ENCODE measurements around the gene UGT1A10. TPM values are rescaled to one million over a fixed set of nuclear protein-coding genes. Genes with fewer than 3 reads are reported as not detected.

UGT1A10 gene
- total RNA-seq, 1 experiment from 2014 or later, result not detected

- TF ChIP-seq CTCF (conservative IDR thresholded peaks at IDR 0.05), result no peak
- H3K36me3 Mint-ChIP-seq (ENCODE audit: insufficient read depth in 1 of 3, low read depth in 3 of 3), result no peaks in the 10 kb centered on the region
- Histone ChIP-seq H3K56ac (ENCODE audit: insufficient read length, low read depth, low read length) (no peak overlapping the region), H3K4me2 (ENCODE audit: insufficient read depth, insufficient read length, low read length) (no peak overlapping the region), H2BK12ac (ENCODE audit: insufficient read length, low read depth, low read length) (no peak overlapping the region), H3K23ac (ENCODE audit: insufficient read length, low read depth, low read length) (no peak overlapping the region), H2BK15ac (ENCODE audit: low read depth, low read length) (no peak overlapping the region), H2BK20ac (ENCODE audit: low read depth, low read length, poor library complexity, severe bottlenecking) (no peak overlapping the region), H3K9ac (ENCODE audit: extremely low read depth, insufficient read length, low read length) (no peak overlapping the region), H2AFZ (ENCODE audit: low read length) (no peak overlapping the region), H4K20me1 (ENCODE audit: control insufficient read depth, insufficient read depth, insufficient read length) (no peaks in the 10 kb centered on the region), H3K4me1 (ENCODE audit: insufficient read depth, low read length) (no peaks in the 10 kb centered on the region), H3K4ac (ENCODE audit: low read depth, low read length) (no peak overlapping the region), H3K14ac (ENCODE audit: insufficient read depth, low read length) (no peak overlapping the region), H2AK5ac (ENCODE audit: insufficient read length, low read length) (no peak overlapping the region), H2BK120ac (ENCODE audit: low read depth, low read length, poor library complexity, severe bottlenecking) (no peak overlapping the region), H4K8ac (replicated peaks; ENCODE audit: insufficient read length, low read depth, low read length) (no peak overlapping the region), H3K79me2 (ENCODE audit: insufficient read depth, low read length) (no peaks in the 10 kb centered on the region), H3K27me3 (ENCODE audit: insufficient read depth, low read length) (no peaks in the 10 kb centered on the region), H3K18ac (ENCODE audit: insufficient read length, low read depth, low read length) (no peak overlapping the region), H2BK5ac (ENCODE audit: insufficient read length, low read length) (no peak overlapping the region), H3K27ac (ENCODE audit: insufficient read length, low read depth, low read length) (no peak overlapping the region), H3K23me2 (ENCODE audit: insufficient read length, low read depth, low read length, poor library complexity, severe bottlenecking) (no peaks in the 10 kb centered on the region), H4K91ac (ENCODE audit: insufficient read length, low read depth, low read length) (no peak overlapping the region), H3K79me1 (ENCODE audit: insufficient read depth, low read depth, low read length, poor library complexity, severe bottlenecking) (no peaks in the 10 kb centered on the region), H3K9me3 (ENCODE audit: control insufficient read depth, low read depth, low read length) (no peaks in the 10 kb centered on the region), H3T11ph (ENCODE audit: low read length) (no peak overlapping the region), H4K5ac (ENCODE audit: insufficient read length, low read depth, low read length) (no peak overlapping the region)
- H3K4me3 Mint-ChIP-seq, result no peak overlapping the region
- no peak overlapping the region for H3K27ac Mint-ChIP-seq
- no peak for DNase-seq
- H3K9me3 Mint-ChIP-seq, result peaks cover 6 to 8% of the 10 kb centered on the region in 2 experiments; a peak in 3 of 5 replicates
- WGBS (ENCODE audit: extremely low coverage, insufficient read length, low lambda C conversion rate), result no CpG with 5 or more reads among the region's 1 CpG
- peaks cover 8% of the 10 kb centered on the region for H3K27me3 Mint-ChIP-seq (ENCODE audit: low read depth)
- no peaks in the 10 kb centered on the region for H3K4me1 Mint-ChIP-seq
Observed at GRCh38 chr2:233663911-233664310, 27.7 kb downstream of the UGT1A10 start.
